Mesenchymal stem cell (in vitro differentiated cells and primary cell): ENCODE measurements around the gene DACH2.

Experiments
- DNase-seq: peaks from one replicate; pipeline ENCODE4 v3.0.0-alpha.2; 2013
- H2AFZ ChIP-seq: one replicate; pipeline ENCODE4 v1.6.1; 2013; ENCODE audit warnings: low read depth, mild to moderate bottlenecking, control low read depth, inconsistent platforms, low read length, moderate library complexity
- H2AK5ac ChIP-seq: 2 replicates; pipeline ENCODE4 v1.6.1; 2013; ENCODE audit warnings: low read length, moderate library complexity, mild to moderate bottlenecking, inconsistent platforms; ENCODE audit not compliant: severe bottlenecking
- H2BK120ac ChIP-seq: one replicate; pipeline ENCODE4 v1.6.1; 2013; ENCODE audit warnings: low read depth, mild to moderate bottlenecking, inconsistent platforms, low read length, moderate library complexity
- H2BK12ac ChIP-seq, 2 experiments: one replicate each; pipeline ENCODE4 v1.6.1; 2013; ENCODE audit warnings: inconsistent platforms in 2 of 2, low read length in 2 of 2, mild to moderate bottlenecking in 2 of 2, moderate library complexity in 2 of 2, control low read depth in 1 of 2
- H2BK15ac ChIP-seq: one replicate; pipeline ENCODE4 v1.6.1; 2013; ENCODE audit warnings: mild to moderate bottlenecking, low read depth, inconsistent platforms; ENCODE audit not compliant: poor library complexity, severe bottlenecking
- H2BK5ac ChIP-seq: 2 replicates; pipeline ENCODE4 v1.6.1; 2013; ENCODE audit warnings: low read depth, mild to moderate bottlenecking, low read length, control low read depth, inconsistent platforms; ENCODE audit not compliant: poor library complexity, severe bottlenecking
- H3K14ac ChIP-seq, 2 experiments: one replicate each; pipeline ENCODE4 v1.6.1; 2013; ENCODE audit warnings: inconsistent platforms in 2 of 2, low read length in 2 of 2, control low read depth in 1 of 2, mild to moderate bottlenecking in 1 of 2, moderate library complexity in 1 of 2
- H3K18ac ChIP-seq, 2 experiments: one replicate each; pipeline ENCODE4 v1.6.1; 2013; ENCODE audit warnings: inconsistent platforms in 2 of 2, low read length in 2 of 2, control low read depth in 1 of 2, low read depth in 1 of 2, mild to moderate bottlenecking in 1 of 2
- H3K23ac ChIP-seq, 2 experiments: one replicate each; pipeline ENCODE4 v1.6.1; 2013; ENCODE audit warnings: inconsistent platforms in 2 of 2, low read length in 2 of 2, mild to moderate bottlenecking in 2 of 2, moderate library complexity in 2 of 2, control low read depth in 1 of 2
- H3K27ac ChIP-seq: 2 replicates; pipeline ENCODE4 v1.5.1; 2013; ENCODE audit warnings: mild to moderate bottlenecking, moderate library complexity, low read length, control low read depth, inconsistent platforms; ENCODE audit not compliant: poor library complexity, severe bottlenecking
- H3K27me3 ChIP-seq, 2 experiments: 2 replicates each; pipeline versions ENCODE4 v1.6.1 to v1.7.0; 2013; ENCODE audit warnings: low read length in 2 of 2, mild to moderate bottlenecking in 2 of 2, moderate library complexity in 2 of 2, control low read depth in 1 of 2, inconsistent platforms in 1 of 2; ENCODE audit not compliant: control insufficient read depth in 1 of 2, insufficient read depth in 1 of 2
- H3K36me3 ChIP-seq, 2 experiments: 2 replicates each; pipeline versions ENCODE4 v1.6.1 to v1.7.0; 2013; ENCODE audit warnings: low read length in 2 of 2, control low read depth in 1 of 2, inconsistent platforms in 1 of 2, low read depth in 1 of 2, mild to moderate bottlenecking in 1 of 2; ENCODE audit not compliant: insufficient read depth in 2 of 2, control insufficient read depth in 1 of 2
- H3K4ac ChIP-seq, 2 experiments: one replicate each; pipeline ENCODE4 v1.6.1; 2013; ENCODE audit warnings: inconsistent platforms in 2 of 2, low read length in 2 of 2, mild to moderate bottlenecking in 2 of 2, moderate library complexity in 2 of 2, control low read depth in 1 of 2, low read depth in 1 of 2
- H3K4me1 ChIP-seq: 2 replicates; pipeline ENCODE4 v1.6.1; 2013; ENCODE audit warnings: low read depth, low read length, control low read depth; ENCODE audit not compliant: control insufficient read depth, insufficient read depth
- H3K4me2 ChIP-seq: 2 replicates; pipeline ENCODE4 v1.6.1; 2013; ENCODE audit warnings: low read length, mild to moderate bottlenecking, inconsistent platforms; ENCODE audit not compliant: poor library complexity, severe bottlenecking
- H3K4me3 ChIP-seq, 2 experiments: 2 replicates each; pipeline versions ENCODE4 v1.5.1 to v1.7.0; 2013; ENCODE audit warnings: low read length in 2 of 2, mild to moderate bottlenecking in 2 of 2, control low read depth in 1 of 2, low read depth in 1 of 2; ENCODE audit not compliant: insufficient read depth in 1 of 2
- H3K79me1 ChIP-seq: replicated peaks from 2 replicates; pipeline ENCODE4 v1.6.1; 2013; ENCODE audit warnings: mild to moderate bottlenecking, control low read depth, low read length, inconsistent platforms; ENCODE audit not compliant: poor library complexity, severe bottlenecking
- H3K9ac ChIP-seq: 2 replicates; pipeline ENCODE4 v1.7.0; 2013; ENCODE audit warnings: mild to moderate bottlenecking, low read length, moderate library complexity
- H3K9me3 ChIP-seq: 2 replicates; pipeline ENCODE4 v1.7.0; 2013; ENCODE audit warnings: mild to moderate bottlenecking, low read length; ENCODE audit not compliant: control insufficient read depth
- H4K8ac ChIP-seq: one replicate; pipeline ENCODE4 v1.6.1; 2013; ENCODE audit warnings: inconsistent platforms, mild to moderate bottlenecking, low read length, moderate library complexity
- H4K91ac ChIP-seq: one replicate; pipeline ENCODE4 v1.6.1; 2013; ENCODE audit warnings: mild to moderate bottlenecking, low read length, inconsistent platforms
- WGBS: methylation state at CpG from one replicate; pipeline ENCODE4 v1.1.7; 2013; ENCODE audit warnings: mixed read lengths; 5-methylcytosine and 5-hydroxymethylcytosine counted together

DACH2 gene

GRCh38 chrX:86579777-86580176 lies 431.5 kb downstream of the DACH2 start:
- no peak overlapping the region for H2AFZ ChIP-seq
- peaks cover 3% of the 10 kb centered on the region for H3K9me3 ChIP-seq
- H3K27me3 ChIP-seq = no peaks in the 10 kb centered on the region
- H3K4me3 ChIP-seq = no peak overlapping the region
- H3K23ac ChIP-seq = no peak overlapping the region
- no peak overlapping the region for H2BK15ac ChIP-seq
- H2BK120ac ChIP-seq = no peak overlapping the region
- H4K8ac ChIP-seq = no peak overlapping the region
- no peak for DNase-seq
- H3K27ac ChIP-seq = no peak overlapping the region
- H3K36me3 ChIP-seq = no peaks in the 10 kb centered on the region
- no peaks in the 10 kb centered on the region for H3K79me1 ChIP-seq
- no peak overlapping the region for H3K18ac ChIP-seq
- H3K4ac ChIP-seq = no peak overlapping the region
- no peak overlapping the region for H3K9ac ChIP-seq
- WGBS = 65% methylated on average over 4 of the region's 4 CpGs
- no peak overlapping the region for H2BK5ac ChIP-seq
- H3K4me1 ChIP-seq = no peaks in the 10 kb centered on the region
- H2BK12ac ChIP-seq = no peak overlapping the region
- H4K91ac ChIP-seq = no peak overlapping the region
- H2AK5ac ChIP-seq = no peak overlapping the region
- no peak overlapping the region for H3K14ac ChIP-seq
- no peak overlapping the region for H3K4me2 ChIP-seq

GRCh38 chrX:86604607-86605006 lies 456.4 kb downstream of the DACH2 start:
- Histone ChIP-seq H3K27me3 (no peaks in the 10 kb centered on the region), H2BK120ac (no peak overlapping the region), H2AK5ac (no peak overlapping the region), H3K9ac (no peak overlapping the region), H3K9me3 (peaks cover 10% of the 10 kb centered on the region), H3K4ac (no peak overlapping the region), H4K91ac (no peak overlapping the region), H2BK12ac (no peak overlapping the region), H3K27ac (no peak overlapping the region), H3K4me2 (no peak overlapping the region), H3K14ac (no peak overlapping the region), H3K18ac (no peak overlapping the region), H3K79me1 (no peaks in the 10 kb centered on the region), H2BK15ac (no peak overlapping the region), H3K23ac (no peak overlapping the region), H2AFZ (no peak overlapping the region), H3K36me3 (no peaks in the 10 kb centered on the region), H2BK5ac (no peak overlapping the region), H3K4me3 (no peak overlapping the region), H3K4me1 (no peaks in the 10 kb centered on the region), H4K8ac (no peak overlapping the region)
- WGBS = no CpG with 5 or more reads among the region's 2 CpGs
- DNase-seq = no peak

GRCh38 chrX:86696951-86697350 lies 548.7 kb downstream of the DACH2 start:
- Histone ChIP-seq H4K91ac (no peak overlapping the region), H3K79me1 (no peaks in the 10 kb centered on the region), H3K9ac (no peak overlapping the region), H2AFZ (no peak overlapping the region), H3K36me3 (no peaks in the 10 kb centered on the region), H2BK15ac (no peak overlapping the region), H3K27me3 (no peaks in the 10 kb centered on the region), H3K4me3 (no peak overlapping the region), H2AK5ac (no peak overlapping the region), H4K8ac (no peak overlapping the region), H3K4ac (no peak overlapping the region), H2BK12ac (no peak overlapping the region), H3K4me2 (no peak overlapping the region), H3K4me1 (no peaks in the 10 kb centered on the region), H3K27ac (no peak overlapping the region), H3K18ac (no peak overlapping the region), H3K23ac (no peak overlapping the region), H3K14ac (no peak overlapping the region), H2BK120ac (no peak overlapping the region), H3K9me3 (no peaks in the 10 kb centered on the region), H2BK5ac (no peak overlapping the region)
- WGBS = no CpG with 5 or more reads among the region's 1 CpG
- DNase-seq = no peak

- no peak overlapping the region for H4K91ac ChIP-seq
- H3K4me2 ChIP-seq = no peak overlapping the region
- no peak overlapping the region for H4K8ac ChIP-seq
- no peak overlapping the region for H3K18ac ChIP-seq
- no peak overlapping the region for H2BK15ac ChIP-seq
- H3K4ac ChIP-seq = no peak overlapping the region
- no peaks in the 10 kb centered on the region for H3K79me1 ChIP-seq
- no peak overlapping the region for H3K27ac ChIP-seq
- no peak overlapping the region for H3K23ac ChIP-seq
- no peaks in the 10 kb centered on the region for H3K4me1 ChIP-seq
- no peak for DNase-seq
- no peaks in the 10 kb centered on the region for H3K36me3 ChIP-seq
- H3K9me3 ChIP-seq = no peaks in the 10 kb centered on the region
- no peak overlapping the region for H2AFZ ChIP-seq
- H3K14ac ChIP-seq = no peak overlapping the region
- WGBS = 73% methylated on average over 5 of the region's 5 CpGs
- no peaks in the 10 kb centered on the region for H3K27me3 ChIP-seq
- H2BK120ac ChIP-seq = no peak overlapping the region
- no peak overlapping the region for H3K9ac ChIP-seq
- H3K4me3 ChIP-seq = no peak overlapping the region
- H2AK5ac ChIP-seq = no peak overlapping the region
- H2BK12ac ChIP-seq = no peak overlapping the region
- no peak overlapping the region for H2BK5ac ChIP-seq
Measured at GRCh38 chrX:86711531-86712180, 563.4 kb downstream of the DACH2 start.
